GM12878 (cell line): ENCODE data around the gene IRF7. TPM values are rescaled to one million over a fixed set of nuclear protein-coding genes. Genes with fewer than 3 reads are reported as not detected.

ENCODE experiments used
- ATAC-seq: fragments of 200-7000 bp; cut with Tn5 transposase; 3 replicates; pipeline ENCODE4 v1.9.1; 2020; ENCODE audit warnings: mild to moderate bottlenecking, moderate library complexity
- BruUV-seq: library from RNA; stranded (reverse); fragments of 400-500 nt; replicated peaks from 2 replicates; lab custom pipeline; 2021; lab: Mats Ljungman, UMichigan
- CTCF ChIA-PET: fragments of 300-600 bp; sonication (Branson Sonifier 250); formaldehyde crosslinking; extraction: SDS; loops from one replicate; lab custom pipeline; 2021; ENCODE audit warnings: inconsistent platforms; lab: Yijun Ruan, JAX
- POLR2A ChIA-PET: fragments of 350-600 bp; formaldehyde crosslinking; extraction: SDS; loops from one replicate; lab custom pipeline; 2021; ENCODE audit warnings: inconsistent platforms; lab: Charles Lee
- RAD21 ChIA-PET: fragments of 300-600 bp; sonication (Branson Sonifier 250); formaldehyde crosslinking; loops from one replicate; lab custom pipeline; 2023; ENCODE audit warnings: antibody characterized with exemption; ENCODE audit not compliant: unreplicated experiment; lab: Charles Lee
- SMC1A ChIA-PET: fragments of 300-600 bp; sonication (Branson Sonifier 250); formaldehyde crosslinking; loops from one replicate; lab custom pipeline; 2023; ENCODE audit not compliant: unreplicated experiment, uncharacterized antibody; lab: Charles Lee
- DNase-seq: peaks from one replicate; pipeline ENCODE4 v3.0.0-alpha.2; 2011; ENCODE audit warnings: low read depth, low spot score
- FAIRE-seq: peaks from 3 replicates; lab custom pipeline; 2011; peaks lifted over from hg19 to GRCh38; lab: Jason Lieb, UNC
- H2AFZ ChIP-seq: 2 replicates; pipeline ENCODE4 v1.6.0; 2011; ENCODE audit warnings: low read depth, low read length, control low read depth; ENCODE audit not compliant: control insufficient read depth
- H3K27ac ChIP-seq: 2 replicates; pipeline ENCODE4 v1.5.1; 2011; ENCODE audit warnings: control low read depth; ENCODE audit not compliant: control insufficient read depth, insufficient read depth
- H3K27me3 ChIP-seq, 2 experiments: replicated peaks in 1 of 2; 2 replicates each; pipeline versions ENCODE4 v1.6.0 to v1.6.1; 2011; ENCODE audit warnings: low read length in 1 of 2; ENCODE audit not compliant: control insufficient read depth in 2 of 2, insufficient read depth in 2 of 2
- H3K36me3 ChIP-seq, 2 experiments: 2 replicates each; pipeline ENCODE4 v1.5.1; 2011; ENCODE audit warnings: low read length in 1 of 2; ENCODE audit not compliant: control insufficient read depth in 2 of 2, insufficient read depth in 2 of 2
- H3K4me1 ChIP-seq: 2 replicates; pipeline ENCODE4 v1.6.1; 2011; ENCODE audit warnings: mild to moderate bottlenecking, low read length, moderate library complexity, mixed read lengths; ENCODE audit not compliant: control insufficient read depth, insufficient read depth
- H3K4me2 ChIP-seq: 2 replicates; pipeline ENCODE4 v1.6.0; 2011; ENCODE audit warnings: control low read depth; ENCODE audit not compliant: control insufficient read depth, insufficient read depth
- H3K4me3 ChIP-seq: fragments of 200-600 bp; sonication (generic); 2 replicates; pipeline ENCODE4 v1.5.1; 2016
- H3K79me2 ChIP-seq: 2 replicates; pipeline ENCODE4 v1.6.0; 2011; ENCODE audit warnings: low read length; ENCODE audit not compliant: control insufficient read depth, insufficient read depth
- H3K9ac ChIP-seq: 2 replicates; pipeline ENCODE4 v1.8.0; 2011; ENCODE audit warnings: low read length, control low read depth, mixed read lengths; ENCODE audit not compliant: control insufficient read depth, insufficient read depth
- H3K9me3 ChIP-seq: replicated peaks from 3 replicates; pipeline ENCODE4 v1.5.1; 2011; ENCODE audit warnings: mild to moderate bottlenecking, low read length; ENCODE audit not compliant: control insufficient read depth, insufficient read depth
- H4K20me1 ChIP-seq: 2 replicates; pipeline ENCODE4 v1.6.0; 2011; ENCODE audit not compliant: control insufficient read depth, insufficient read depth
- ATF7 ChIP-seq: fragments of 450-650 bp; IDR thresholded peaks from 2 replicates; pipeline ENCODE4 v1.6.1; 2016; ENCODE audit warnings: low read depth, mild to moderate bottlenecking
- CEBPB ChIP-seq, 2 experiments: fragments of 150-350 bp in 1 of 2; IDR thresholded peaks; 2 replicates each; pipeline ENCODE4 v1.6.1; 2012 to 2014; ENCODE audit warnings: low read depth in 2 of 2, low read length in 2 of 2, borderline replicate concordance in 1 of 2, inconsistent platforms in 1 of 2
- CREB1 ChIP-seq: IDR thresholded peaks from 2 replicates; pipeline ENCODE4 v1.6.1; 2012; ENCODE audit warnings: low read depth, mild to moderate bottlenecking, inconsistent platforms
- DPF2 ChIP-seq: fragments of 450-650 bp; IDR thresholded peaks from 2 replicates; pipeline ENCODE4 v1.6.1; 2017; ENCODE audit warnings: mild to moderate bottlenecking
- EGR1 ChIP-seq, 2 experiments: IDR thresholded peaks; 1 replicate in 1 of 2; 2 replicates in 1 of 2; pipeline ENCODE4 v1.6.1; 2011 to 2012; ENCODE audit warnings: low read depth in 2 of 2, low read length in 2 of 2, borderline replicate concordance in 1 of 2, mild to moderate bottlenecking in 1 of 2, moderate library complexity in 1 of 2
- GABPA ChIP-seq: IDR thresholded peaks from 2 replicates; pipeline ENCODE4 v1.6.1; 2014; ENCODE audit warnings: antibody characterized with exemption, low read depth, mild to moderate bottlenecking, inconsistent platforms
- MYC ChIP-seq: IDR thresholded peaks from 2 replicates; pipeline ENCODE4 v1.6.1; 2011; ENCODE audit warnings: mild to moderate bottlenecking, low read length, moderate library complexity, inconsistent platforms; ENCODE audit not compliant: insufficient read depth, insufficient replicate concordance, insufficient read length, severe bottlenecking
- NBN ChIP-seq: fragments of 450-650 bp; IDR thresholded peaks from 2 replicates; pipeline ENCODE4 v1.6.1; 2016
- POLR2A ChIP-seq: IDR thresholded peaks from 2 replicates; pipeline ENCODE4 v1.6.1; 2011; ENCODE audit warnings: low read depth, mild to moderate bottlenecking, low read length
- SKIL ChIP-seq: fragments of 450-650 bp; IDR thresholded peaks from 2 replicates; pipeline ENCODE4 v1.6.1; 2017; ENCODE audit warnings: mild to moderate bottlenecking, low read depth, inconsistent platforms; ENCODE audit not compliant: poor library complexity, severe bottlenecking
- ZSCAN29 ChIP-seq: fragments of 450-650 bp; IDR thresholded peaks from 2 replicates; pipeline ENCODE4 v1.6.1; 2017; ENCODE audit warnings: mild to moderate bottlenecking, moderate library complexity
- WGBS: methylation state at CpG from one replicate; pipeline ENCODE4 v1.1.6; 2016; ENCODE audit warnings: low lambda C conversion rate; ENCODE audit not compliant: insufficient replicate concordance, insufficient coverage; ENCODE audit errors: missing lambda C conversion rate; 5-methylcytosine and 5-hydroxymethylcytosine counted together
- in situ Hi-C: fragments of 300-500 bp; cut with MboI; formaldehyde crosslinking; loops from 9 replicates; pipeline ENCODE4 v1.14.3; 2018; ENCODE audit warnings: mixed read lengths
- intact Hi-C: fragments of 100-400 bp; cut with micrococcal nuclease; formaldehyde crosslinking; loops from one replicate; pipeline ENCODE4 v1.14.2; 2022; ENCODE audit not compliant: unreplicated experiment
- polyA plus RNA-seq, 11 experiments: library from polyadenylated mRNA; depleted of rRNA in 4 of 11; unstranded in 6 of 11; stranded (reverse) in 5 of 11; fragments of >200 nt; fragmentation: Nextera tagmentation in 4 of 11; fragmentation: Illumina TruSeq in 1 of 11; extraction: Ambion mirVana in 4 of 11; extraction: Trizol in 1 of 11; gene quantifications; 1 replicate in 1 of 11; 2 replicates in 10 of 11; pipeline versions ENCODE4 v1.2.1 to v1.2.3, GENCODE V29; 2011 to 2016; ENCODE audit warnings: inconsistent platforms in 2 of 11, missing spikeins in 2 of 11, low read depth in 1 of 11
- total RNA-seq, 4 experiments: library from RNA; depleted of rRNA in 3 of 4; stranded (reverse); fragments of >200 nt in 3 of 4; fragmentation: Illumina TruSeq in 1 of 4; extraction: Trizol in 1 of 4; gene quantifications; 2 replicates each; pipeline versions ENCODE4 v1.2.1 to v1.2.3, GENCODE V29; 2013 to 2021

IRF7 gene
- total and polyA plus RNA-seq, 10 of the 15 experiments (the other 5 are each of a cell fraction or from before 2014, with no cell fraction given) = 4.4 to 141 (median 67.6) TPM

- POLR2A ChIA-PET = no interaction called here
- H3K36me3 ChIP-seq = no peaks in the 10 kb centered on the region
- SMC1A ChIA-PET = no interaction called here
- ATAC-seq = no peak
- no peaks in the 10 kb centered on the region for H4K20me1 ChIP-seq
- RAD21 ChIA-PET = no interaction called here
- H3K4me3 ChIP-seq = no peak overlapping the region
- H3K27me3 ChIP-seq = no peaks in the 10 kb centered on the region
- no peak for TF ChIP-seq DPF2
- TF ChIP-seq GABPA = no peak
- no peak for TF ChIP-seq ZSCAN29
- TF ChIP-seq ATF7 = no peak
- TF ChIP-seq CREB1 = no peak
- TF ChIP-seq EGR1 (IDR thresholded peaks at IDR 0.05; ENCODE audit: borderline replicate concordance in 1 of 2, low read depth in 2 of 2, low read length in 2 of 2) = no peak
- TF ChIP-seq, all 136 proteins: peak for 0
- Histone ChIP-seq H3K9me3 (no peaks in the 10 kb centered on the region), H3K4me1 (peaks cover 4% of the 10 kb centered on the region), H2AFZ (no peak overlapping the region), H3K79me2 (no peaks in the 10 kb centered on the region), H3K4me2 (no peak overlapping the region), H3K27ac (no peak overlapping the region), H3K9ac (no peak overlapping the region)
- FAIRE-seq (no peak), DNase-seq (no peak)
- 69% methylated on average over 38 of the region's 45 CpGs for WGBS
- in situ Hi-C loops (no loop called here), intact Hi-C loops (no loop called here)
- CTCF ChIA-PET = no interaction called here
- no TSS peak for BruUV-seq
These were observed 5.4 kb upstream of the IRF7 start for GRCh38 chr11:620935-621814.

GRCh38 chr11:620201-620600, 4.5 kb upstream of the IRF7 start:
- DNase-seq = no peak
- peaks cover 5% of the 10 kb centered on the region for H3K79me2 ChIP-seq
- H3K4me3 ChIP-seq = no peak overlapping the region
- WGBS = 87% methylated on average over 13 of the region's 13 CpGs
- H3K9me3 ChIP-seq = no peaks in the 10 kb centered on the region
- H4K20me1 ChIP-seq = no peaks in the 10 kb centered on the region
- H3K4me2 ChIP-seq = no peak overlapping the region
- RAD21 ChIA-PET = no interaction called here
- CTCF ChIA-PET = no interaction called here
- H3K27me3 ChIP-seq = no peaks in the 10 kb centered on the region
- intact Hi-C loops (no loop called here), in situ Hi-C loops (no loop called here)
- peaks cover 4% of the 10 kb centered on the region for H3K4me1 ChIP-seq
- no peaks in the 10 kb centered on the region for H3K36me3 ChIP-seq
- POLR2A ChIA-PET = interaction anchor here (0.5 kb wide), 1 partner anchor 106 kb away, joined by 4 read pairs; no protein-coding TSS in a partner anchor
- no peak for ATAC-seq
- H3K9ac ChIP-seq = no peak overlapping the region
- H3K27ac ChIP-seq = no peak overlapping the region
- BruUV-seq = no TSS peak
- TF ChIP-seq CEBPB (IDR thresholded peaks at IDR 0.05; ENCODE audit: borderline replicate concordance in 1 of 2, low read depth in 2 of 2, low read length in 2 of 2) = no peak
- TF ChIP-seq MYC = no peak
- no peak for TF ChIP-seq SKIL
- TF ChIP-seq NBN = no peak
- TF ChIP-seq ZSCAN29 = no peak
- TF ChIP-seq POLR2A = peak; percentile 22; the same call in 1 of the 2 replicates
- FAIRE-seq = no peak
- H2AFZ ChIP-seq = no peak overlapping the region
- SMC1A ChIA-PET = no interaction called here
